A673 (cell line): ENCODE data around the gene TMED1. TPM values are rescaled to one million over a fixed set of nuclear protein-coding genes. Genes with fewer than 3 reads are reported as not detected.
"Not testable (repeated sequence)": the region's sequence is repeated elsewhere in the genome, so short reads cannot be mapped to it uniquely, and the experiment has no call there.

Experiments
- BruUV-seq: library from RNA; stranded (reverse); fragments of 400-500 nt; replicated peaks from 2 replicates; lab custom pipeline; 2021; lab: Mats Ljungman, UMichigan
- CTCF ChIA-PET: fragments of 300-600 bp; sonication (Branson Sonifier 250); formaldehyde crosslinking; loops from one replicate; lab custom pipeline; 2022; ENCODE audit warnings: antibody characterized with exemption; lab: Charles Lee
- POLR2A ChIA-PET: fragments of 300-600 bp; sonication (Branson Sonifier 250); formaldehyde crosslinking; loops from one replicate; lab custom pipeline; 2022; ENCODE audit warnings: antibody characterized with exemption; ENCODE audit not compliant: low non-redundant PET; lab: Charles Lee
- DNase-seq: peaks from one replicate; pipeline ENCODE4 v3.0.0-alpha.2; 2015; ENCODE audit warnings: low spot score
- H3K27ac ChIP-seq: fragments of 200-600 bp; sonication (generic); 2 replicates; pipeline ENCODE4 v1.5.1; 2016; ENCODE audit warnings: mixed run types, low read depth, mild to moderate bottlenecking, mixed read lengths, antibody characterized with exemption, low read length; ENCODE audit not compliant: poor library complexity, severe bottlenecking
- H3K27me3 ChIP-seq: fragments of 200-600 bp; sonication (generic); replicated peaks from 2 replicates; pipeline ENCODE4 v1.6.1; 2017; ENCODE audit warnings: mixed run types, low read depth, mild to moderate bottlenecking, mixed read lengths, antibody characterized with exemption, low read length; ENCODE audit not compliant: insufficient read depth, poor library complexity
- H3K36me3 ChIP-seq: fragments of 200-600 bp; sonication (generic); 2 replicates; pipeline ENCODE4 v1.6.1; 2016; ENCODE audit warnings: mixed run types, mild to moderate bottlenecking, mixed read lengths, antibody characterized with exemption, low read length; ENCODE audit not compliant: insufficient read depth, poor library complexity, severe bottlenecking
- H3K4me1 ChIP-seq: fragments of 200-600 bp; sonication (generic); 2 replicates; pipeline ENCODE4 v1.6.1; 2017; ENCODE audit warnings: mixed run types, mild to moderate bottlenecking, mixed read lengths, antibody characterized with exemption, low read length; ENCODE audit not compliant: insufficient read depth, poor library complexity, severe bottlenecking
- H3K4me3 ChIP-seq: fragments of 200-600 bp; sonication (generic); 2 replicates; pipeline ENCODE4 v1.5.1; 2016; ENCODE audit warnings: low read depth, mixed run types, mild to moderate bottlenecking, mixed read lengths, low read length; ENCODE audit not compliant: poor library complexity, severe bottlenecking
- H3K9me3 ChIP-seq: fragments of 200-600 bp; sonication (generic); 2 replicates; pipeline ENCODE4 v1.6.1; 2016; ENCODE audit warnings: mixed run types, low read depth, mild to moderate bottlenecking, mixed read lengths, antibody characterized with exemption, low read length; ENCODE audit not compliant: poor library complexity, severe bottlenecking
- EZH2 ChIP-seq: fragments of 200-600 bp; sonication (generic); IDR thresholded peaks from 2 replicates; pipeline ENCODE4 v1.6.1; 2017; ENCODE audit warnings: borderline replicate concordance, low read depth, mild to moderate bottlenecking, mixed read lengths, antibody characterized with exemption, low read length; ENCODE audit not compliant: poor library complexity, severe bottlenecking
- intact Hi-C: fragments of 100-400 bp; cut with micrococcal nuclease; formaldehyde crosslinking; loops from one replicate; pipeline ENCODE4 v1.10.0; 2022; ENCODE audit not compliant: unreplicated experiment
- total RNA-seq: library from RNA; stranded (reverse); gene quantifications from 2 replicates; pipeline ENCODE4 v1.2.3, GENCODE V29; 2021
- TF ChIP-seq, protein P1 (sequence below): fragments of 300-800, 200-600 bp; sonication (generic); conservative IDR thresholded peaks from 2 replicates; pipeline ENCODE4 v1.5.1; 2017; ENCODE audit warnings: low read depth, mild to moderate bottlenecking, antibody characterized with exemption, low read length, moderate library complexity, mixed read lengths

The TMED1 gene
- total RNA-seq, 1 experiment from 2014 or later = 27.3 TPM

DNA sequence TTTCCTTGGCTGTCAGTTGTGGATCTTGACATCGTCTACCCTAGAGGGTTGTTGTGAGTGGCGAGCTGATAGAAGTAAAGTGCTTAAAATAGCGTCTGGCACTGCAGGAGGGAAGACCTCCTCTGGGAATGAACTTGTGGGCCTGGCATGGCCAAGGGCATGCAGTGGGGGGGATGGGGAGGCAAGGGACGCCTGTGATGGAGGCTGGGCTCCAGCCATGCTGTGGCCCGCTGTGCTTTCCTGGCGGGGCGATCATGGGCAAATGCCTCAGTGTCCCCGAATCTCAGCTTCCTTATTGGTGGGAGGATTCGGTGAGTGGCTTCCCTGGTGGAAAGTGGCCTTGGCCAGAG, 46.1 kb upstream of the TMED1 start:
- Histone ChIP-seq H3K4me1 (peaks cover 36% of the 10 kb centered on the region), H3K27ac (no peak overlapping the region), H3K27me3 (no peaks in the 10 kb centered on the region), H3K9me3 (no peaks in the 10 kb centered on the region), H3K36me3 (no peaks in the 10 kb centered on the region), H3K4me3 (no peak overlapping the region)
- TF ChIP-seq, protein P1, sequence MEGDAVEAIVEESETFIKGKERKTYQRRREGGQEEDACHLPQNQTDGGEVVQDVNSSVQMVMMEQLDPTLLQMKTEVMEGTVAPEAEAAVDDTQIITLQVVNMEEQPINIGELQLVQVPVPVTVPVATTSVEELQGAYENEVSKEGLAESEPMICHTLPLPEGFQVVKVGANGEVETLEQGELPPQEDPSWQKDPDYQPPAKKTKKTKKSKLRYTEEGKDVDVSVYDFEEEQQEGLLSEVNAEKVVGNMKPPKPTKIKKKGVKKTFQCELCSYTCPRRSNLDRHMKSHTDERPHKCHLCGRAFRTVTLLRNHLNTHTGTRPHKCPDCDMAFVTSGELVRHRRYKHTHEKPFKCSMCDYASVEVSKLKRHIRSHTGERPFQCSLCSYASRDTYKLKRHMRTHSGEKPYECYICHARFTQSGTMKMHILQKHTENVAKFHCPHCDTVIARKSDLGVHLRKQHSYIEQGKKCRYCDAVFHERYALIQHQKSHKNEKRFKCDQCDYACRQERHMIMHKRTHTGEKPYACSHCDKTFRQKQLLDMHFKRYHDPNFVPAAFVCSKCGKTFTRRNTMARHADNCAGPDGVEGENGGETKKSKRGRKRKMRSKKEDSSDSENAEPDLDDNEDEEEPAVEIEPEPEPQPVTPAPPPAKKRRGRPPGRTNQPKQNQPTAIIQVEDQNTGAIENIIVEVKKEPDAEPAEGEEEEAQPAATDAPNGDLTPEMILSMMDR = no peak
- no peak for TF ChIP-seq EZH2
- no TSS peak for BruUV-seq
- ChIA-PET CTCF (no interaction called here), POLR2A (interaction anchor here (0.6 kb wide), 1 partner anchor 88 kb away, joined by 4 read pairs; no protein-coding TSS in a partner anchor)
- intact Hi-C loops = no loop called here
- no peak for DNase-seq

DNA sequence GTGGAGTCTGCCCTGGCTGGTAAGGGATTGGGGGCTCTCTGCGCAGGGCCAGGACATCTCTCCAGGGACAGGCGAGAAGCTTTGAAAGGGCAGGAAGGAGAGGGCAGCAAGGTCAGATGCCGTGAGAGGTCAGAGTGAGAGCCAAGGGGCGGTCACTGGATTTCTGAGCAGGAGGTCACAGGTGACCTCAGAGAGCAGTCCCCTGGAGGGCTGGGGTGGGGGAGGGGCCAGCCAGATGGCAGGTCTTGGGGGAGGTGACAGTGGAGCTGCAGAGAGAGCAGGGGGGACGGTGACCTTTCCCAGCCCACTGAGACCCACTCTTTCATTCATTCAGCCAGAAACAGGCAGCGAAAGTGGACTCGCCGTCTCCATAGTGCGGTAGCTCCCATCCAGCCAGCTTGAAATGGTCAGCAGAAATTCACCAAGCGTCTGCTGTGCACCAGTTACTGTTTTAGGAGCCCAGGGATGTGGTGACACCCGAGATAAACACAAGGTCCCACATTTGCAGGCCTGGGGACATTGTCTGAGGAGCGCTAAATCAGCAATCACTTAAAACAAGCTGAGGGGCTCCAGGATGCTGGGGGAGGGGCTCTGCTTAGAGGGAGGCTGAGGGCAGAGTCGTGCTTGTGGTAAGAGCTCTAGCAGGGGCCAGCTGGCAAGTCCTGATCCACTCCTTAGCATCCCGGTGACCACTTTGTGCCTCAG, 45.5 kb upstream of the TMED1 start:
- BruUV-seq = no TSS peak
- ChIA-PET CTCF (no interaction called here), POLR2A (interaction anchor here (0.6 kb wide), 1 partner anchor 88 kb away, joined by 4 read pairs; no protein-coding TSS in a partner anchor)
- no peaks in the 10 kb centered on the region for H3K36me3 ChIP-seq
- no peak for TF ChIP-seq EZH2
- TF ChIP-seq, protein P1 = no peak
- peak overlapping the region; percentile 21 for H3K27ac ChIP-seq
- H3K4me3 ChIP-seq = no peak overlapping the region
- DNase-seq = no peak
- H3K27me3 ChIP-seq = no peaks in the 10 kb centered on the region
- peaks cover 35% of the 10 kb centered on the region for H3K4me1 ChIP-seq
- H3K9me3 ChIP-seq = no peaks in the 10 kb centered on the region
- intact Hi-C loops = no loop called here

DNA sequence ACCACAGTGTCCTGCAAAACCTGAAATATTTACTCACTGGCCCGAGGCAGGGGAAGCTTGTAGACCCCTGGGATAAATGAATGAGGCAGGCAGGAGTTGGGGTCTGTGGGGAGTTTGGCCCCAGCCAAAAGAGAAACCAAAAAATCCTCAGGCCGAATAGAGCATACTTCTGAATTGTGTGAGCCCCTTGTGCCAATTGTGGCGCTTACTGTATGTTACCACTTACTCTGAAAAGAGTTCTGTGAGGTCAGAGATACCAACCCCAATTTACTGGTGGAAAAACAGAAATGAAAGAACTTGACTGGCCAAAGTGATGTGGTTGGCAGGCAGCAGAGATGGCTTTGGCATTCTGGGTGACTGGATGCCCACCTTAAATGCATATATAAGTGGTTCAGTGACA, 42.2 kb upstream of the TMED1 start:
- no peak overlapping the region for H3K4me3 ChIP-seq
- H3K27ac ChIP-seq = peak overlapping the region; percentile 54
- H3K4me1 ChIP-seq = peaks cover 12% of the 10 kb centered on the region
- intact Hi-C loops = no loop called here
- ChIA-PET POLR2A (no interaction called here), CTCF (no interaction called here)
- H3K9me3 ChIP-seq = no peaks in the 10 kb centered on the region
- no peaks in the 10 kb centered on the region for H3K36me3 ChIP-seq
- no peak for DNase-seq
- BruUV-seq = no TSS peak
- no peaks in the 10 kb centered on the region for H3K27me3 ChIP-seq
- TF ChIP-seq EZH2 = no peak
- TF ChIP-seq, protein P1 = no peak

- Histone ChIP-seq H3K27ac (peak overlapping the region; percentile 54), H3K4me1 (peaks cover 19% of the 10 kb centered on the region)
- H3K9me3 ChIP-seq, POLR2A ChIA-PET, CTCF ChIA-PET, H3K4me3 ChIP-seq, H3K27me3 ChIP-seq, BruUV-seq, DNase-seq, H3K36me3 ChIP-seq, intact Hi-C loops: not testable (repeated sequence)
Observed at GRCh38 chr19:10877608-10878007, 41.6 kb upstream of the TMED1 start.
